ENCODE results near the gene CCDC59.

CCDC59 gene

GRCh38 chr12:82314406-82314892 lies 43.7 kb downstream of the CCDC59 start:
- DNase-seq (ENCODE audit: low read depth): no peak

All from stimulated activated CD8-positive, alpha-beta memory T cell treated with anti-CD3 and anti-CD28 coated beads, Interleukin-12 subunit alpha, Interleukin-12 subunit beta, amount 100 ng/mL, for 4 hours (primary cell).